Activated B cell treated with CpG ODN at 0.5 μM for 24 hours (primary cell): ENCODE measurements around the gene CNNM3. TPM values are rescaled to one million over a fixed set of nuclear protein-coding genes. Genes with fewer than 3 reads are reported as not detected.

Experiments
- ATAC-seq: fragments of 200-7000 bp; cut with Tn5 transposase; one replicate; pipeline ENCODE4 v1.10.0; 2021; ENCODE audit warnings: low read depth, mild to moderate bottlenecking, moderate library complexity
- CTCF ChIA-PET: fragments of 350-600 bp; sonication (Branson Sonifier 250); formaldehyde crosslinking; loops from one replicate; lab custom pipeline; 2021; ENCODE audit warnings: antibody characterized with exemption; lab: Charles Lee
- POLR2A ChIA-PET: fragments of 350-600 bp; sonication (Branson Sonifier 250); formaldehyde crosslinking; loops from one replicate; lab custom pipeline; 2021; ENCODE audit warnings: antibody characterized with exemption; lab: Charles Lee
- DNase-seq: peaks from one replicate; pipeline ENCODE4 v3.0.0; 2022
- H3K27ac Mint-ChIP-seq: one replicate; pipeline ENCODE4 v1.8.0; 2020; ENCODE audit warnings: mixed read lengths
- H3K27me3 Mint-ChIP-seq: one replicate; pipeline ENCODE4 v1.8.0; 2021; ENCODE audit warnings: mixed read lengths
- H3K36me3 Mint-ChIP-seq: one replicate; pipeline ENCODE4 v1.8.0; 2021; ENCODE audit warnings: low read depth, mixed read lengths
- H3K4me1 Mint-ChIP-seq: one replicate; pipeline ENCODE4 v1.8.0; 2021; ENCODE audit warnings: mixed read lengths
- H3K4me3 Mint-ChIP-seq: one replicate; pipeline ENCODE4 v1.8.0; 2020; ENCODE audit warnings: mild to moderate bottlenecking, mixed read lengths
- H3K9me3 Mint-ChIP-seq: one replicate; pipeline ENCODE4 v1.8.0; 2020; ENCODE audit warnings: mixed read lengths
- CTCF ChIP-seq: fragments of 200-600 bp; IDR thresholded peaks from one replicate; pipeline ENCODE4 v1.8.0; 2022; ENCODE audit warnings: antibody characterized with exemption, mild to moderate bottlenecking
- intact Hi-C: fragments of 100-400 bp; cut with micrococcal nuclease; formaldehyde crosslinking; loops from one replicate; pipeline ENCODE4 v1.15.1; 2024
- total RNA-seq: library from RNA; stranded (reverse); gene quantifications from 2 replicates; pipeline ENCODE4 v1.2.3, GENCODE V29; 2022

CNNM3 gene
- total RNA-seq, 1 donor from 2014 or later, result 20.3 TPM

- POLR2A ChIA-PET, result no interaction called here
- intact Hi-C loops, result no loop called here
- peak overlapping the region; percentile 4 for H3K27ac Mint-ChIP-seq
- no peaks in the 10 kb centered on the region for H3K9me3 Mint-ChIP-seq
- no peak for TF ChIP-seq CTCF
- no peak for ATAC-seq
- no peak for DNase-seq
- no peaks in the 10 kb centered on the region for H3K27me3 Mint-ChIP-seq
- H3K4me1 Mint-ChIP-seq, result peaks cover 73% of the 10 kb centered on the region
- peaks cover 10% of the 10 kb centered on the region for H3K36me3 Mint-ChIP-seq
- no peak overlapping the region for H3K4me3 Mint-ChIP-seq
- CTCF ChIA-PET, result no interaction called here
Observed at GRCh38 chr2:96770442-96771202, 45.4 kb upstream of the CNNM3 start.

GRCh38 chr2:96771796-96772618, 44.1 kb upstream of the CNNM3 start:
- intact Hi-C loops, result no loop called here
- no peak for TF ChIP-seq CTCF
- Mint-ChIP-seq H3K9me3 (no peaks in the 10 kb centered on the region), H3K27ac (peak overlapping the region; percentile 62), H3K4me3 (no peak overlapping the region), H3K36me3 (peaks cover 7% of the 10 kb centered on the region), H3K27me3 (no peaks in the 10 kb centered on the region), H3K4me1 (peaks cover 72% of the 10 kb centered on the region)
- DNase-seq, result no peak
- no peak for ATAC-seq
- ChIA-PET POLR2A (no interaction called here), CTCF (no interaction called here)

GRCh38 chr2:96772903-96773671, 43.0 kb upstream of the CNNM3 start:
- Mint-ChIP-seq H3K27ac (peak overlapping the region; percentile 77), H3K36me3 (peaks cover 7% of the 10 kb centered on the region), H3K4me1 (peaks cover 63% of the 10 kb centered on the region), H3K4me3 (peak overlapping the region; percentile 52), H3K9me3 (no peaks in the 10 kb centered on the region), H3K27me3 (no peaks in the 10 kb centered on the region)
- no peak for ATAC-seq
- intact Hi-C loops, result no loop called here
- POLR2A ChIA-PET, result interaction anchor here (0.6 to 3.1 kb wide), 5 partner anchors 10 to 85 kb away, joined by 4 to 40 read pairs (median 5); partner anchors contain the start of gene ANKRD39
- no peak for TF ChIP-seq CTCF
- CTCF ChIA-PET, result interaction anchor here (1.1 to 3.0 kb wide), 3 partner anchors 11 to 85 kb away, joined by 3 to 17 read pairs (median 4); partner anchors contain the start of gene ANKRD39
- no peak for DNase-seq

GRCh38 chr2:96773922-96774321, 42.1 kb upstream of the CNNM3 start:
- POLR2A ChIA-PET, result interaction anchor here (0.6 to 3.1 kb wide), 8 partner anchors 11 to 468 kb away, joined by 4 to 40 read pairs (median 5); partner anchors contain the start of genes ANKRD39, CNNM3 and SNRNP200
- no peaks in the 10 kb centered on the region for H3K9me3 Mint-ChIP-seq
- H3K27me3 Mint-ChIP-seq, result no peaks in the 10 kb centered on the region
- intact Hi-C loops, result no loop called here
- peaks cover 57% of the 10 kb centered on the region for H3K4me1 Mint-ChIP-seq
- H3K27ac Mint-ChIP-seq, result peak overlapping the region; percentile 91
- ATAC-seq (peak; percentile 56), DNase-seq (peak; percentile 32)
- H3K4me3 Mint-ChIP-seq, result peak overlapping the region; percentile 88
- TF ChIP-seq CTCF, result no peak
- H3K36me3 Mint-ChIP-seq, result peaks cover 7% of the 10 kb centered on the region
- CTCF ChIA-PET, result interaction anchor here (1.1 to 3.0 kb wide), 3 partner anchors 11 to 84 kb away, joined by 3 to 17 read pairs (median 4); partner anchors contain the start of gene ANKRD39
